ENCODE data around the gene PFDN4. TPM values are rescaled to one million over a fixed set of nuclear protein-coding genes. Genes with fewer than 3 reads are reported as not detected.

PFDN4 gene
- total and polyA plus RNA-seq, 2 of the 4 experiments (the other 2 are of a cell fraction) = 14.9 to 93.2 TPM

- Histone ChIP-seq H4K20me1 (ENCODE audit: insufficient read depth, low read length) (no peaks in the 10 kb centered on the region), H3K9ac (ENCODE audit: low read depth, low read length) (no peak overlapping the region), H3K27ac (ENCODE audit: insufficient read depth, low read length) (no peak overlapping the region), H3K4me3 (ENCODE audit: insufficient read depth, low read depth, low read length) (no peak overlapping the region), H3K79me1 (ENCODE audit: low read depth in 1 of 2, low read length in 2 of 2) (no peaks in the 10 kb centered on the region), H2AK5ac (ENCODE audit: low read depth, low read length) (no peak overlapping the region), H3K4me2 (ENCODE audit: low read depth, low read length) (no peak overlapping the region), H4K91ac (ENCODE audit: insufficient read depth, low read depth, low read length) (no peak overlapping the region), H3K14ac (replicated peaks; ENCODE audit: low read depth, low read length) (no peak overlapping the region), H3K56ac (ENCODE audit: extremely low read depth, insufficient read depth, low read length) (no peak overlapping the region), H3K9me1 (ENCODE audit: insufficient read depth, low read length) (peaks cover 5% of the 10 kb centered on the region; the same call in 1 of the 2 replicates), H3K18ac (ENCODE audit: low read depth, low read length) (no peak overlapping the region), H4K5ac (ENCODE audit: low read depth, low read length) (no peak overlapping the region), H4K8ac (ENCODE audit: low read depth in 2 of 2, low read length in 2 of 2) (no peak overlapping the region), H3K4ac (ENCODE audit: low read depth, low read length) (no peak overlapping the region), H3K36me3 (ENCODE audit: control insufficient read depth, insufficient read depth, low read length) (no peaks in the 10 kb centered on the region), H2BK20ac (ENCODE audit: low read depth, low read length) (no peak overlapping the region), H3K27me3 (ENCODE audit: control insufficient read depth, insufficient read depth, low read length) (peaks cover 8% of the 10 kb centered on the region; the same call in 1 of the 2 replicates), H2BK120ac (ENCODE audit: low read depth, low read length) (no peak overlapping the region), H3K23ac (ENCODE audit: low read depth, low read length) (no peak overlapping the region), H2BK15ac (ENCODE audit: low read depth, low read length) (no peak overlapping the region), H3K9me3 (ENCODE audit: control insufficient read depth, insufficient read depth, low read length) (no peaks in the 10 kb centered on the region), H2AK9ac (replicated peaks; ENCODE audit: low read depth, low read length, poor library complexity) (no peak overlapping the region), H2AFZ (replicated peaks; ENCODE audit: low read length, poor library complexity) (no peak overlapping the region), H2BK5ac (ENCODE audit: low read depth, low read length, poor library complexity, severe bottlenecking) (no peak overlapping the region), H3K4me1 (ENCODE audit: control insufficient read depth, insufficient read depth, low read length) (no peaks in the 10 kb centered on the region)
- ATAC-seq (ENCODE audit: low read depth) (no peak), DNase-seq (peak; percentile 49)
- no TSS peak for BruUV-seq (replicated peaks)
- whole genome bisulfite sequencing, 2 experiments (ENCODE audit: extremely low coverage in 2 of 2, insufficient read length in 1 of 2) = 38% methylated on average over 1 of the region's 13 CpGs; no CpG with 5 or more reads in 1 of the 2 experiments
- ChIA-PET CTCF (interaction anchor here (0.9 to 4.9 kb wide), 6 partner anchors 93 to 102 kb away, joined by 3 to 66 read pairs (median 7); no protein-coding TSS in a partner anchor), POLR2A (ENCODE audit: unreplicated experiment) (no interaction called here)
- peak; percentile 56 for TF ChIP-seq RAD21 (IDR thresholded peaks at IDR 0.05; ENCODE audit: low read length)
- TF ChIP-seq CEBPB (IDR thresholded peaks at IDR 0.05; ENCODE audit: low read depth, low read length) = 0 out of 2 replicates have a peak, but pooled peaks have one; percentile 12
- no peak for TF ChIP-seq POLR2A (IDR thresholded peaks at IDR 0.05; ENCODE audit: low read depth, low read length)
- no peak for TF ChIP-seq MAFK (IDR thresholded peaks at IDR 0.05; ENCODE audit: low read depth, low read length)
- no peak for TF ChIP-seq RFX5 (IDR thresholded peaks at IDR 0.05; ENCODE audit: low read depth, low read length)
- no peak for TF ChIP-seq RCOR1 (IDR thresholded peaks at IDR 0.05; ENCODE audit: insufficient replicate concordance, low read length)
- TF ChIP-seq NFE2L2 (IDR thresholded peaks at IDR 0.05; ENCODE audit: low read depth, low read length) = no peak
- no peak for TF ChIP-seq ELK1 (IDR thresholded peaks at IDR 0.05; ENCODE audit: borderline replicate concordance, low read depth, low read length)
- TF ChIP-seq USF2 (IDR thresholded peaks at IDR 0.05; ENCODE audit: low read depth, low read length) = no peak
- TF ChIP-seq CTCF (conservative IDR thresholded peaks at IDR 0.05; ENCODE audit: low read depth, low read length) = peak; percentile 46
- TF ChIP-seq FOS (IDR thresholded peaks at IDR 0.05; ENCODE audit: low read depth, low read length) = no peak
- peak; percentile 65 for TF ChIP-seq SMC3 (IDR thresholded peaks at IDR 0.05; ENCODE audit: low read depth, low read length)
- in situ Hi-C loops (cut with MboI; ENCODE audit: low sequenced_read_pairs) = loop anchor here (5.0 to 25.0 kb wide), 2 partner anchors 96 to 211 kb away; no protein-coding TSS in a partner anchor
- intact Hi-C loops (cut with micrococcal nuclease) = loop anchor here (5.0 kb wide), 3 partner anchors 51 to 621 kb away; no protein-coding TSS in a partner anchor
- dilution Hi-C loops (cut with HindIII; ENCODE audit: low sequenced_read_pairs, unreplicated experiment) = loop anchor here (25.0 kb wide), 1 partner anchor 111 kb away; no protein-coding TSS in a partner anchor
Measured at GRCh38 chr20:54197621-54198604, 10.0 kb upstream of the PFDN4 start.
